ENCODE measurements around the gene TSNAXIP1.

Gene TSNAXIP1

DNA sequence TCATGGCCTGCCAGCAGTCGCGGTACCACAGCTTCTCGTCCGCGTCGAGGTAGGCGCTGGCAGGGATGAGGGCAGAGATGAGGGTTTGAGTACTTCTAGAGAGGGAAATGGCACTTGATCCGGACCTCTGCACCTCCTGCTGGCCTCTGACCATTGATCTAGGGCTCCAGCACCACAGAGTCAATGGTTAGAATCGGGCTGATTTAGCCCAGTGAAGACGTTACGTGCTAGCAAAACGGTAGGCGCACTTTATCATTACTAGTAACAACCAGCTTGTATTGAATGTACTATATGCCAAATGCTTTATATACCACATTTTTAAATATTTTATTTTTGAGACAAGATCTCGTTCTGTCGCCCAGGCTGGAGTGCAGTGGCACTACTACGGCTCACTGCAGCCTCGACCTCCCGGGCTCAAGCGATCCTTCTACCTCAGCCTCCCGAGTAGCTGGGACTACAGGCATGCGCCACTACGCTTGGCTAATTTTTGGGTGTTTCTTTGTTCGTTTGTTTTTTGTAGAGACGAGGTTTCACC lies 526 bp downstream of the TSNAXIP1 start:
- H3K9me3 ChIP-seq (ENCODE audit: control insufficient read depth, insufficient read depth, low read depth, low read length), result no peaks in the 10 kb centered on the region
- H3K27ac ChIP-seq (ENCODE audit: low read depth, low read length), result peak overlapping the region; percentile 36; the same call in 1 of the 2 replicates
- peak overlapping the region; percentile 97 for H3K4me3 ChIP-seq (ENCODE audit: low read depth, low read length)
- peak overlapping the region; percentile 68 for H3K9ac ChIP-seq (ENCODE audit: low read length)
- H3K4me1 ChIP-seq (ENCODE audit: control insufficient read depth, insufficient read depth, low read length), result no peaks in the 10 kb centered on the region
- H3K27me3 ChIP-seq (ENCODE audit: control insufficient read depth, insufficient read depth, low read length), result no peaks in the 10 kb centered on the region
- H3K36me3 ChIP-seq (ENCODE audit: control insufficient read depth, insufficient read depth, low read length), result peaks cover 9% of the 10 kb centered on the region

DNA sequence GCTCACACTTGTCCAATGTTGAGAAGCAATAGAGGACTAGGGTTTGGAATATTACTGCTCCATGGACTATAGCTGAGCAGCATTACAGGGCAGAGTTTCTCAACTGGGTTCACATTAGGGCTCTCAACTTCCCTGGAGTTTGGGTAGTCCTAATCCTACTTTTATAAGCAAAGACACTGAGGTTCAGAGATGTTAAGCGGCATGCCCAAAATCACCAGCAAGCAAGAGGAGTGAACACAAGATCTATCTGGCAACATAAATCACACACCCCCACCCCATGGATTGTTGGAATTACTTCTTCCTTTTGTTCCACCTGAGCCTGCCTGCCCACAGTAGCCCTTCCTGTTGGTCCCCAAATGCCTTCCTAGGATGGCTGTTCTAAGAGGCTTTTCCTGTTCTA lies 5.2 kb downstream of the TSNAXIP1 start:
- H3K27me3 ChIP-seq (ENCODE audit: control insufficient read depth, insufficient read depth, low read length), result no peaks in the 10 kb centered on the region
- no peaks in the 10 kb centered on the region for H3K9me3 ChIP-seq (ENCODE audit: control insufficient read depth, insufficient read depth, low read depth, low read length)

GRCh38 chr16:67814567-67814966 lies 7.9 kb downstream of the TSNAXIP1 start:
- H3K4me3 ChIP-seq (ENCODE audit: low read depth, low read length), result no peak overlapping the region
- H3K4me1 ChIP-seq (ENCODE audit: control insufficient read depth, insufficient read depth, low read length), result no peaks in the 10 kb centered on the region
- H3K27me3 ChIP-seq (ENCODE audit: control insufficient read depth, insufficient read depth, low read length), result no peaks in the 10 kb centered on the region
- no peaks in the 10 kb centered on the region for H3K36me3 ChIP-seq (ENCODE audit: control insufficient read depth, insufficient read depth, low read length)
- no peaks in the 10 kb centered on the region for H3K9me3 ChIP-seq (ENCODE audit: control insufficient read depth, insufficient read depth, low read depth, low read length)
- H3K27ac ChIP-seq (ENCODE audit: low read depth, low read length), result no peak overlapping the region
- H3K9ac ChIP-seq (ENCODE audit: low read length), result no peak overlapping the region

More for the DNA sequence above, 5.2 kb downstream of the TSNAXIP1 start:
- Histone ChIP-seq H3K4me1 (ENCODE audit: control insufficient read depth, insufficient read depth, low read length) (no peaks in the 10 kb centered on the region), H3K4me3 (ENCODE audit: low read depth, low read length) (no peak overlapping the region), H3K9ac (ENCODE audit: low read length) (no peak overlapping the region), H3K36me3 (ENCODE audit: control insufficient read depth, insufficient read depth, low read length) (no peaks in the 10 kb centered on the region), H3K27ac (ENCODE audit: low read depth, low read length) (no peak overlapping the region)

DNA sequence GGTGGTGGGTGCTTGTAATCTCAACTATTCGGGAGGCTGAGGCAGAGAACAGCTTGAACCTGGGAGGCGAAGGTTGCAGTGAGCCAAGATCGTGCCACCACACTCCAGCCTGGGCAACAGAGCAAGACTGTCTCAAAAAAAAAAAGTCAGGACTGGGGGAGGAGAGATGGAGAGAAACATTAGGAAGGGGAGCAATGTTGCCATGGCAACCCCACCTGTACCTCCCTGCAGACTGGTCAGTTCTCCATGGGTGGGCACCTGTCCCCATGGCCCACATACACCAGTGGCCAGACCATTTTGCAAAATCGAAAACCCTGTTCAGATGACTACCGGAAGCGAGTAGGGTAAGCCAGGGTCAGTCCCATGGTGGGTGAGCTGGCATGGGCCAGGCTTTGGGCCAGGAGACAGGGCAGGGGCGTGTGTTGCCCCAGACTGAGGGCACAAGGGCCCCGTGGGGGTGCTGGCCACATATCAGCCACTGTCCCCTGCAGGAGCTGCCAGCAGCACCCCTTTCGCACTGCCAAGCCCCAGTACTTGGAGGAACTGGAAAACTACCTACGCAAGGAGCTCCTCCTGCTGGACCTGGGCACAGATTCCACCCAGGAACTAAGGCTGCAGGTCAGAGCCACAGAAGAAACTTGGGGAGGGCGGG lies 14.0 kb downstream of the TSNAXIP1 start:
- no peaks in the 10 kb centered on the region for H3K27me3 ChIP-seq (ENCODE audit: control insufficient read depth, insufficient read depth, low read length)
- no peak overlapping the region for H3K27ac ChIP-seq (ENCODE audit: low read depth, low read length)
- H3K4me3 ChIP-seq (ENCODE audit: low read depth, low read length), result no peak overlapping the region
- H3K4me1 ChIP-seq (ENCODE audit: control insufficient read depth, insufficient read depth, low read length), result no peaks in the 10 kb centered on the region
- no peak overlapping the region for H3K9ac ChIP-seq (ENCODE audit: low read length)
- H3K9me3 ChIP-seq (ENCODE audit: control insufficient read depth, insufficient read depth, low read depth, low read length), result no peaks in the 10 kb centered on the region
- H3K36me3 ChIP-seq (ENCODE audit: control insufficient read depth, insufficient read depth, low read length), result peaks cover 3% of the 10 kb centered on the region; the same call in 1 of the 2 replicates

- Histone ChIP-seq H3K27me3 (ENCODE audit: control insufficient read depth, insufficient read depth, low read length) (no peaks in the 10 kb centered on the region), H3K4me3 (ENCODE audit: low read depth, low read length) (no peak overlapping the region), H3K27ac (ENCODE audit: low read depth, low read length) (no peak overlapping the region), H3K36me3 (ENCODE audit: control insufficient read depth, insufficient read depth, low read length) (peaks cover 18% of the 10 kb centered on the region), H3K9ac (ENCODE audit: low read length) (no peak overlapping the region), H3K9me3 (ENCODE audit: control insufficient read depth, insufficient read depth, low read depth, low read length) (no peaks in the 10 kb centered on the region), H3K4me1 (ENCODE audit: control insufficient read depth, insufficient read depth, low read length) (no peaks in the 10 kb centered on the region)
These were observed 15.8 kb downstream of the TSNAXIP1 start for GRCh38 chr16:67822511-67822910.

DNA sequence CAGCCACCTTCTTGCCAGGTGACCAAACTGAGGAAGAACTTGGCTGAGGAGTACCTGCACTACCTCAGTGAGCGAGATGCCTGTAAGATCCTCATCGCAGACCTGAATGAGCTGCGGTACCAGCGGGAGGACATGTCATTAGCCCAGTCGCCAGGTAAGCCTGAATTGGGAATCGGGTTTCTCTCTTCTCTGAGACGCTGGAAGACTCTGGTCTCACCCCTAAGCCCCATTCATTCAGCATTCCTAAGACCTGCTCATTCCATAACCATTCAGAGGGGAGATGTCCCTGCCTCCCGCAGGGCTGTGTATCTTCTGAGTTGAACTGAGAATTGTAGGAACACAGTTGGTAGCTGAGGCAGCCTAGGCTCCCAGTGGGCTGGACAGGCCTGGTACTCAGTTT lies 18.4 kb downstream of the TSNAXIP1 start:
- H3K4me1 ChIP-seq (ENCODE audit: control insufficient read depth, insufficient read depth, low read length), result no peaks in the 10 kb centered on the region
- peaks cover 44% of the 10 kb centered on the region for H3K36me3 ChIP-seq (ENCODE audit: control insufficient read depth, insufficient read depth, low read length)
- H3K9ac ChIP-seq (ENCODE audit: low read length), result no peak overlapping the region
- no peak overlapping the region for H3K4me3 ChIP-seq (ENCODE audit: low read depth, low read length)
- H3K27me3 ChIP-seq (ENCODE audit: control insufficient read depth, insufficient read depth, low read length), result no peaks in the 10 kb centered on the region
- no peaks in the 10 kb centered on the region for H3K9me3 ChIP-seq (ENCODE audit: control insufficient read depth, insufficient read depth, low read depth, low read length)
- no peak overlapping the region for H3K27ac ChIP-seq (ENCODE audit: low read depth, low read length)

GRCh38 chr16:67825906-67826305 lies 19.2 kb downstream of the TSNAXIP1 start:
- no peak overlapping the region for H3K4me3 ChIP-seq (ENCODE audit: low read depth, low read length)
- H3K9ac ChIP-seq (ENCODE audit: low read length), result no peak overlapping the region
- H3K27me3 ChIP-seq (ENCODE audit: control insufficient read depth, insufficient read depth, low read length), result no peaks in the 10 kb centered on the region
- no peak overlapping the region for H3K27ac ChIP-seq (ENCODE audit: low read depth, low read length)
- no peaks in the 10 kb centered on the region for H3K9me3 ChIP-seq (ENCODE audit: control insufficient read depth, insufficient read depth, low read depth, low read length)
- peaks cover 52% of the 10 kb centered on the region for H3K36me3 ChIP-seq (ENCODE audit: control insufficient read depth, insufficient read depth, low read length)
- H3K4me1 ChIP-seq (ENCODE audit: control insufficient read depth, insufficient read depth, low read length), result no peaks in the 10 kb centered on the region

DNA sequence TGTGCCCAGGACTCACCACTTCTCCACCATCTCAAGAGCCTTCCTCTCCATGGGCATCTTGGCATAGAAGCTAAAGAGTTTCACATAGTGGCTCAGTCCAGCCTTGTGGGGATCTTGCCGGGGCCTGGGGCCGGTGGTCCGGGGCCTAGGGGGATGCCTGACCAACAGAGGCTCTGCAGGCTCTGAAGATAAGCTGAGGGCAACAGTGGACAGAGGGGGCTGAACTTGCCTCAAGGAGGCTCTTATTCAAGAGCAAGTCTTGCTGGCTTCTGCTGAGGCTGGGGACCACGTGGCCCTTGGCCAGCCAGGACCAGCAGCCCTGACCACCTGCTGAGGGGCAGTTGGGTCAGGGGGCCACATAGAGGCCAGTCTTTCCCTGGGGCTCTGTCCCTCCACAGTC lies 22.0 kb downstream of the TSNAXIP1 start:
- Histone ChIP-seq H3K36me3 (ENCODE audit: control insufficient read depth, insufficient read depth, low read length) (peaks cover 66% of the 10 kb centered on the region), H3K27me3 (ENCODE audit: control insufficient read depth, insufficient read depth, low read length) (no peaks in the 10 kb centered on the region), H3K4me3 (ENCODE audit: low read depth, low read length) (no peak overlapping the region), H3K4me1 (ENCODE audit: control insufficient read depth, insufficient read depth, low read length) (peaks cover 6% of the 10 kb centered on the region; the same call in 1 of the 2 replicates), H3K9ac (ENCODE audit: low read length) (no peak overlapping the region), H3K27ac (ENCODE audit: low read depth, low read length) (no peak overlapping the region), H3K9me3 (ENCODE audit: control insufficient read depth, insufficient read depth, low read depth, low read length) (no peaks in the 10 kb centered on the region)

GRCh38 chr16:67833030-67833414 lies 26.3 kb downstream of the TSNAXIP1 start:
- H3K36me3 ChIP-seq (ENCODE audit: control insufficient read depth, insufficient read depth, low read length), result peaks cover 42% of the 10 kb centered on the region
- peaks cover 6% of the 10 kb centered on the region; the same call in 1 of the 2 replicates for H3K4me1 ChIP-seq (ENCODE audit: control insufficient read depth, insufficient read depth, low read length)
- peak overlapping the region; percentile 77 for H3K9ac ChIP-seq (ENCODE audit: low read length)
- H3K27me3 ChIP-seq (ENCODE audit: control insufficient read depth, insufficient read depth, low read length), result no peaks in the 10 kb centered on the region
- H3K9me3 ChIP-seq (ENCODE audit: control insufficient read depth, insufficient read depth, low read depth, low read length), result no peaks in the 10 kb centered on the region
- no peak overlapping the region for H3K27ac ChIP-seq (ENCODE audit: low read depth, low read length)
- peak overlapping the region; percentile 62 for H3K4me3 ChIP-seq (ENCODE audit: low read depth, low read length)

- H3K9ac ChIP-seq (ENCODE audit: low read length), result peak overlapping the region; percentile 77
- peak overlapping the region; percentile 62 for H3K4me3 ChIP-seq (ENCODE audit: low read depth, low read length)
- H3K27ac ChIP-seq (ENCODE audit: low read depth, low read length), result no peak overlapping the region
- H3K36me3 ChIP-seq (ENCODE audit: control insufficient read depth, insufficient read depth, low read length), result peaks cover 36% of the 10 kb centered on the region
- peaks cover 6% of the 10 kb centered on the region; the same call in 1 of the 2 replicates for H3K4me1 ChIP-seq (ENCODE audit: control insufficient read depth, insufficient read depth, low read length)
- no peaks in the 10 kb centered on the region for H3K27me3 ChIP-seq (ENCODE audit: control insufficient read depth, insufficient read depth, low read length)
- no peaks in the 10 kb centered on the region for H3K9me3 ChIP-seq (ENCODE audit: control insufficient read depth, insufficient read depth, low read depth, low read length)
These were observed 26.9 kb downstream of the TSNAXIP1 start for GRCh38 chr16:67833415-67834241.

DNA sequence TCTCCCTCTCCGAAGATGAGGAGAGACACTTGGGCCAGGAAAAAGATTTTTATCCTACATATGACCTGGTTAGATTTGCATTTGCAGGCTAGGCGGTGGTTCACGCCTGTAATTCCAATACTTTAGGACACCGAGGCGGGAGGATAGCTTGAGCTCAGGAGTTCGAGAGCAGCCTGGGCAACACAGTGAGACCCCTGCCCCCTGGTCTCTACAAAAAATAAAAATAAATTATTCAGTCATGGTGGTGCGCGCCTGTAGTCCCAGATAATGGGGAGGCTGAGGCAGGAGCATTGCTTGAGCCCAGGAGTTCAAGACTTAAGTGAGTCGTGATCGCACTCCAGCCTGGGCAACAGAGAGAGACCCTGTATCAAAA lies 27.5 kb downstream of the TSNAXIP1 start:
- H3K36me3 ChIP-seq (ENCODE audit: control insufficient read depth, insufficient read depth, low read length), result peaks cover 30% of the 10 kb centered on the region
- H3K27ac ChIP-seq (ENCODE audit: low read depth, low read length), result no peak overlapping the region
- peak overlapping the region; percentile 77 for H3K9ac ChIP-seq (ENCODE audit: low read length)
- peak overlapping the region; percentile 62 for H3K4me3 ChIP-seq (ENCODE audit: low read depth, low read length)
- no peaks in the 10 kb centered on the region for H3K9me3 ChIP-seq (ENCODE audit: control insufficient read depth, insufficient read depth, low read depth, low read length)
- H3K27me3 ChIP-seq (ENCODE audit: control insufficient read depth, insufficient read depth, low read length), result no peaks in the 10 kb centered on the region
- H3K4me1 ChIP-seq (ENCODE audit: control insufficient read depth, insufficient read depth, low read length), result peaks cover 6% of the 10 kb centered on the region; the same call in 1 of the 2 replicates

Data from HUES6 (cell line).